Measurements from ENCODE around the gene PLEK. TPM values are rescaled to one million over a fixed set of nuclear protein-coding genes. Genes with fewer than 3 reads are reported as not detected.

Gene PLEK, protein sequence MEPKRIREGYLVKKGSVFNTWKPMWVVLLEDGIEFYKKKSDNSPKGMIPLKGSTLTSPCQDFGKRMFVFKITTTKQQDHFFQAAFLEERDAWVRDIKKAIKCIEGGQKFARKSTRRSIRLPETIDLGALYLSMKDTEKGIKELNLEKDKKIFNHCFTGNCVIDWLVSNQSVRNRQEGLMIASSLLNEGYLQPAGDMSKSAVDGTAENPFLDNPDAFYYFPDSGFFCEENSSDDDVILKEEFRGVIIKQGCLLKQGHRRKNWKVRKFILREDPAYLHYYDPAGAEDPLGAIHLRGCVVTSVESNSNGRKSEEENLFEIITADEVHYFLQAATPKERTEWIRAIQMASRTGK
- 0.07 and 0.10 TPM in 2 replicates for polyA plus RNA-seq
- 0.23 TPM in 1 of 2 replicates, not detected in the other for polyA minus RNA-seq

DNA sequence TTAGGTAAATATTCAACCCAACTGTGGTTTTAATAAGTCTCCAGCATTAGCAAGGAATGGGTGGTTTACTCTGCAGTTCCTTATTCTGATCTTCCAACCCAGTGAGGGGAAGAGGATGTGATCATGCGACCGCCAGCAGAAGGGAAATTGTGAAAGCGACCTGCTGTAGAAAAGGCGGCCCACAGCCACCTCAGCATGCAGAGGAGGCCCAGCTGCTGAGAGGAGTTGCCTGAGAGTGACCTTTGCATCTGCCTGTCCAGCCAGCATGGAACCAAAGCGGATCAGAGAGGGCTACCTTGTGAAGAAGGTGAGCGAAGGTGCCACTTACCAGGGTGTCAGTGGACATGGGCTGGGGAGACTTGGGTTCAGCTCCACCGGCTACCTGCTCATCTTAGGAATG, at the start of gene PLEK:
PLEK (plus strand) TSS at position 196 of the 400 bp plus-strand sequence; CDS start at position 266, 70 bp downstream.
- no peaks in the 10 kb centered on the region for H3F3A ChIP-seq (ENCODE audit: insufficient read depth, low read length, poor library complexity, severe bottlenecking)
- no peak within 1 kb of the TSS for H3K9ac ChIP-seq (ENCODE audit: low read length)
- H3K4me2 ChIP-seq (ENCODE audit: low read length): no peak within 1 kb of the TSS
- TF ChIP-seq, protein P1, sequence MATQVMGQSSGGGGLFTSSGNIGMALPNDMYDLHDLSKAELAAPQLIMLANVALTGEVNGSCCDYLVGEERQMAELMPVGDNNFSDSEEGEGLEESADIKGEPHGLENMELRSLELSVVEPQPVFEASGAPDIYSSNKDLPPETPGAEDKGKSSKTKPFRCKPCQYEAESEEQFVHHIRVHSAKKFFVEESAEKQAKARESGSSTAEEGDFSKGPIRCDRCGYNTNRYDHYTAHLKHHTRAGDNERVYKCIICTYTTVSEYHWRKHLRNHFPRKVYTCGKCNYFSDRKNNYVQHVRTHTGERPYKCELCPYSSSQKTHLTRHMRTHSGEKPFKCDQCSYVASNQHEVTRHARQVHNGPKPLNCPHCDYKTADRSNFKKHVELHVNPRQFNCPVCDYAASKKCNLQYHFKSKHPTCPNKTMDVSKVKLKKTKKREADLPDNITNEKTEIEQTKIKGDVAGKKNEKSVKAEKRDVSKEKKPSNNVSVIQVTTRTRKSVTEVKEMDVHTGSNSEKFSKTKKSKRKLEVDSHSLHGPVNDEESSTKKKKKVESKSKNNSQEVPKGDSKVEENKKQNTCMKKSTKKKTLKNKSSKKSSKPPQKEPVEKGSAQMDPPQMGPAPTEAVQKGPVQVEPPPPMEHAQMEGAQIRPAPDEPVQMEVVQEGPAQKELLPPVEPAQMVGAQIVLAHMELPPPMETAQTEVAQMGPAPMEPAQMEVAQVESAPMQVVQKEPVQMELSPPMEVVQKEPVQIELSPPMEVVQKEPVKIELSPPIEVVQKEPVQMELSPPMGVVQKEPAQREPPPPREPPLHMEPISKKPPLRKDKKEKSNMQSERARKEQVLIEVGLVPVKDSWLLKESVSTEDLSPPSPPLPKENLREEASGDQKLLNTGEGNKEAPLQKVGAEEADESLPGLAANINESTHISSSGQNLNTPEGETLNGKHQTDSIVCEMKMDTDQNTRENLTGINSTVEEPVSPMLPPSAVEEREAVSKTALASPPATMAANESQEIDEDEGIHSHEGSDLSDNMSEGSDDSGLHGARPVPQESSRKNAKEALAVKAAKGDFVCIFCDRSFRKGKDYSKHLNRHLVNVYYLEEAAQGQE (IDR thresholded peaks at IDR 0.05; ENCODE audit: borderline replicate concordance): no peak
- no peak for TF ChIP-seq POLR2AphosphoS5 (IDR thresholded peaks at IDR 0.05)
- no peak for TF ChIP-seq SMC3 (conservative IDR thresholded peaks at IDR 0.05; ENCODE audit: poor library complexity)
- no peak for TF ChIP-seq EP300 (conservative IDR thresholded peaks at IDR 0.05; ENCODE audit: poor library complexity, severe bottlenecking)
- TF ChIP-seq, protein P2, sequence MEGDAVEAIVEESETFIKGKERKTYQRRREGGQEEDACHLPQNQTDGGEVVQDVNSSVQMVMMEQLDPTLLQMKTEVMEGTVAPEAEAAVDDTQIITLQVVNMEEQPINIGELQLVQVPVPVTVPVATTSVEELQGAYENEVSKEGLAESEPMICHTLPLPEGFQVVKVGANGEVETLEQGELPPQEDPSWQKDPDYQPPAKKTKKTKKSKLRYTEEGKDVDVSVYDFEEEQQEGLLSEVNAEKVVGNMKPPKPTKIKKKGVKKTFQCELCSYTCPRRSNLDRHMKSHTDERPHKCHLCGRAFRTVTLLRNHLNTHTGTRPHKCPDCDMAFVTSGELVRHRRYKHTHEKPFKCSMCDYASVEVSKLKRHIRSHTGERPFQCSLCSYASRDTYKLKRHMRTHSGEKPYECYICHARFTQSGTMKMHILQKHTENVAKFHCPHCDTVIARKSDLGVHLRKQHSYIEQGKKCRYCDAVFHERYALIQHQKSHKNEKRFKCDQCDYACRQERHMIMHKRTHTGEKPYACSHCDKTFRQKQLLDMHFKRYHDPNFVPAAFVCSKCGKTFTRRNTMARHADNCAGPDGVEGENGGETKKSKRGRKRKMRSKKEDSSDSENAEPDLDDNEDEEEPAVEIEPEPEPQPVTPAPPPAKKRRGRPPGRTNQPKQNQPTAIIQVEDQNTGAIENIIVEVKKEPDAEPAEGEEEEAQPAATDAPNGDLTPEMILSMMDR (IDR thresholded peaks at IDR 0.05; ENCODE audit: poor library complexity, severe bottlenecking): no peak
- TF ChIP-seq TAF1 (IDR thresholded peaks at IDR 0.05; ENCODE audit: low read depth): no peak
- TF ChIP-seq MXI1 (conservative IDR thresholded peaks at IDR 0.05; ENCODE audit: poor library complexity, severe bottlenecking): no peak
- TF ChIP-seq RAD21 (conservative IDR thresholded peaks at IDR 0.05): no peak
- no peak for TF ChIP-seq EZH2 (IDR thresholded peaks at IDR 0.05; ENCODE audit: borderline replicate concordance, insufficient read depth, low read length, poor library complexity, severe bottlenecking)
- H3K27me3 ChIP-seq (ENCODE audit: insufficient read depth, low read depth, low read length): no peaks in the 10 kb centered on the region
- no peak within 1 kb of the TSS for H3K4me3 ChIP-seq (ENCODE audit: low read length)
- no peaks in the 10 kb centered on the region for H3K36me3 ChIP-seq (ENCODE audit: insufficient read depth, low read length)
- no peak within 1 kb of the TSS for H3K27ac ChIP-seq (ENCODE audit: low read length)
- no peaks in the 10 kb centered on the region for H3K9me3 ChIP-seq (ENCODE audit: low read length)
- no peaks in the 10 kb centered on the region for H4K20me1 ChIP-seq (ENCODE audit: insufficient read depth)
- no peaks in the 10 kb centered on the region for H3K9me2 ChIP-seq (ENCODE audit: insufficient read depth, low read length)
- no peak within 1 kb of the TSS for H2AFZ ChIP-seq (ENCODE audit: low read depth, low read length)
- H3K79me2 ChIP-seq (replicated peaks; ENCODE audit: insufficient read depth, low read length): no peaks in the 10 kb centered on the region

DNA sequence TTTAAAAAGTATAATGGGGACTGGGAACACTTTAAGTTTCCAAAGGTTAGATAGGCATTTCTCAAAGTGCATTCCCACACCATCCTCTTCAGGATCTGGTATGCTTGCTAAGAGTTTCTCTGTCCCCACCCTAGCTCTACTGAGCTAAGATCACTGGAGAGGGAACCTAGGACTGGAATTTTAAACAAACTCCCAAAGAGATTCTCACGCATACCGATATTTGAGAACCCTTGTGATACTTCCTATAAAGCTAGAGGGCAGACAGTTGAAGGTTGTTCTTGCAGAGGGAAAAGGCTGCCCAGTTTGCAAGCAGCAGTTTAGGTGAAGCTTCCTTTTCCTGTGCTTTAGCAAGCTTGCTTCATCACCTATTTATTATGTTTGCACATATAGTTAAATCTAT, 49.0 kb upstream of the PLEK start:
- TF ChIP-seq SMC3 (conservative IDR thresholded peaks at IDR 0.05; ENCODE audit: poor library complexity) (no peak), TAF1 (IDR thresholded peaks at IDR 0.05; ENCODE audit: low read depth) (no peak), MXI1 (conservative IDR thresholded peaks at IDR 0.05; ENCODE audit: poor library complexity, severe bottlenecking) (no peak), RAD21 (conservative IDR thresholded peaks at IDR 0.05) (no peak), POLR2AphosphoS5 (IDR thresholded peaks at IDR 0.05) (no peak), EZH2 (IDR thresholded peaks at IDR 0.05; ENCODE audit: borderline replicate concordance, insufficient read depth, low read length, poor library complexity, severe bottlenecking) (no peak), EP300 (conservative IDR thresholded peaks at IDR 0.05; ENCODE audit: poor library complexity, severe bottlenecking) (no peak)
- TF ChIP-seq, protein P2 (IDR thresholded peaks at IDR 0.05; ENCODE audit: poor library complexity, severe bottlenecking): no peak
- TF ChIP-seq, protein P1 (IDR thresholded peaks at IDR 0.05; ENCODE audit: borderline replicate concordance): no peak
- Histone ChIP-seq H3K4me2 (ENCODE audit: low read length) (no peak overlapping the region), H3K36me3 (ENCODE audit: insufficient read depth, low read length) (no peaks in the 10 kb centered on the region), H3K9me2 (ENCODE audit: insufficient read depth, low read length) (no peaks in the 10 kb centered on the region), H3K79me2 (replicated peaks; ENCODE audit: insufficient read depth, low read length) (no peaks in the 10 kb centered on the region), H4K20me1 (ENCODE audit: insufficient read depth) (no peaks in the 10 kb centered on the region), H2AFZ (ENCODE audit: low read depth, low read length) (no peak overlapping the region), H3K9me3 (ENCODE audit: low read length) (no peaks in the 10 kb centered on the region), H3K9ac (ENCODE audit: low read length) (no peak overlapping the region), H3K4me3 (ENCODE audit: low read length) (no peak overlapping the region), H3F3A (ENCODE audit: insufficient read depth, low read length, poor library complexity, severe bottlenecking) (no peaks in the 10 kb centered on the region), H3K27me3 (ENCODE audit: insufficient read depth, low read depth, low read length) (peaks cover 27% of the 10 kb centered on the region), H3K27ac (ENCODE audit: low read length) (no peak overlapping the region)
